Muscle layer of duodenum (tissue), 2 donors: ENCODE data around the gene TMEM38A.
"Not testable (repeated sequence)": the region's sequence is repeated elsewhere in the genome, so short reads cannot be mapped to it uniquely, and the experiment has no call there.

Source experiments
- H3K27ac ChIP-seq: one replicate; pipeline ENCODE4 v1.7.0; 2013; ENCODE audit warnings: mild to moderate bottlenecking, low read length
- H3K27me3 ChIP-seq: one replicate; pipeline ENCODE4 v1.7.0; 2013; ENCODE audit warnings: low read depth, mild to moderate bottlenecking, control low read depth, low read length
- H3K36me3 ChIP-seq, 2 donors: one replicate each; pipeline ENCODE4 v1.7.0; 2013; ENCODE audit warnings: low read length in 2 of 2, control low read depth in 1 of 2, mild to moderate bottlenecking in 1 of 2; ENCODE audit not compliant: insufficient read depth in 2 of 2, control insufficient read depth in 1 of 2
- H3K4me1 ChIP-seq, 2 donors: one replicate each; pipeline ENCODE4 v1.7.0; 2013; ENCODE audit warnings: low read length in 2 of 2, mild to moderate bottlenecking in 2 of 2, control low read depth in 1 of 2, moderate library complexity in 1 of 2; ENCODE audit not compliant: insufficient read depth in 2 of 2, control insufficient read depth in 1 of 2
- H3K4me3 ChIP-seq, 2 donors: one replicate each; pipeline ENCODE4 v1.7.0; 2013; ENCODE audit warnings: low read length in 2 of 2, low read depth in 1 of 2, mild to moderate bottlenecking in 1 of 2
- H3K9me3 ChIP-seq, 2 donors: one replicate each; pipeline ENCODE4 v1.7.0; 2013; ENCODE audit warnings: low read length in 2 of 2, control low read depth in 1 of 2, mild to moderate bottlenecking in 1 of 2; ENCODE audit not compliant: control insufficient read depth in 1 of 2
- donor health status: healthy.

TMEM38A gene

GRCh38 chr19:16659464-16659831 is 1.5 kb upstream of the TMEM38A start:
- H3K36me3 ChIP-seq, result peaks cover 29 to 36% of the 10 kb centered on the region in 2 donors
- H3K4me3 ChIP-seq, result peak overlapping the region; percentile 89 to 98
- H3K27ac ChIP-seq, result peak overlapping the region; percentile 85

DNA sequence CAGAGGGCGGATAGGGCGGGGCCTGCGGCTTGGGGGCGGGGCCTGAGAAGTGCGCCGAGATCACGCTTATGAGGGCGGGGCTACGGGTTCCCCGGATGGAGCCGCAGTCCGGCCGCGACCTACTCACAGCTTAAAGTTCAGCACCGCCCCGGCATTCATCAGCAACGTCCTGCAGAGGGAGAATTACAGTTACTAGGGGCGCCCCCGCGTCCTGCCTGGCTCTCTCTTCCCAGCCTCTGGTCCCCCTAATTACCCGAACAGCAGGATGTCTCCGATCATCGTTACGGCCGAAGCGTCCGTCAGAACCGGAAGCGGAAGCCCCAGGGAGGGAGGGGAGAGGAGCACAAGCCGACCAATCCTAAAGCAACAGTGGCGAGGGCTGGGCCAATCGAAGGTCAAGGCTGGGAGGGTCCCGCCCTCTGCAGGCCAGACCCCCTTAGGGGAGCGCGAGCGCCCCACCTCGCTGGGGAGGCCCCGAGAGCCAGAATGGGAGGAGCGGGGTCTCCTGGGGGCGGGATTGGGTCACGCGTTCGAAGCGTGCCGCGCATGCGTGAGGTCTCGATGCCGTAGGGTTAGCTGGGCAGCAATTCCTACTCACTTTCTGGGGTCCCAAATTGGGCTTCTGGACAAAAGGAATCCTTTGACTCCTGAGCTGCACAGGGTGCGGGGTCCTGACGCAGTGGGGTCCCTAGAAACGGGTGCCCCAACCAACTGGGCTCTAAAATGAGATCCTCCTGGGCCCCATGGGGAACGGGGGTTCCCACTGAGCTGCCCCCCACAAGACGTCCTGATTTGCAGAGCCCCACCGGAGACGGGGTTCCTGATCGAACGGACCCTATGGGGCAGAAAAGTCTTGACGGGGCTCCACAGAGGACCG is 869 bp upstream of the TMEM38A start, which contains the start of gene SMIM7:
Gene SMIM7, minus strand, starts transcription at position 313 of the 877 bp plus-strand sequence. Its CDS starts 34 bp downstream, at position 279.
- H3K4me1 ChIP-seq, result peaks cover 4 to 31% of the 10 kb centered on the region in 2 donors
- no peaks in the 10 kb centered on the region for H3K27me3 ChIP-seq
- H3K27ac ChIP-seq, result peak within 1 kb of the TSS; percentile 85
- peaks cover 24 to 30% of the 10 kb centered on the region in 2 donors for H3K36me3 ChIP-seq
- H3K4me3 ChIP-seq, result peak within 1 kb of the TSS; percentile 89 to 98
- no peaks in the 10 kb centered on the region for H3K9me3 ChIP-seq

More at GRCh38 chr19:16659464-16659831, 1.5 kb upstream of the TMEM38A start:
- no peaks in the 10 kb centered on the region for H3K27me3 ChIP-seq
- no peaks in the 10 kb centered on the region for H3K9me3 ChIP-seq
- peaks cover 4 to 31% of the 10 kb centered on the region in 2 donors for H3K4me1 ChIP-seq

GRCh38 chr19:16661480-16662034 is 618 bp downstream of the TMEM38A start:
- H3K27ac ChIP-seq, result no peak overlapping the region
- peaks cover 16 to 17% of the 10 kb centered on the region in 2 donors for H3K36me3 ChIP-seq
- H3K27me3 ChIP-seq, result no peaks in the 10 kb centered on the region
- H3K4me3 ChIP-seq, result peak overlapping the region; percentile 39 to 98
- H3K4me1 ChIP-seq, result peaks cover 4 to 31% of the 10 kb centered on the region in 2 donors
- H3K9me3 ChIP-seq, result no peaks in the 10 kb centered on the region

GRCh38 chr19:16668176-16668575 is 7.2 kb downstream of the TMEM38A start:
- Histone ChIP-seq H3K27me3 (no peaks in the 10 kb centered on the region), H3K27ac (no peak overlapping the region), H3K4me1 (no peaks in the 10 kb centered on the region), H3K36me3 (no peaks in the 10 kb centered on the region), H3K4me3 (no peak overlapping the region), H3K9me3 (no peaks in the 10 kb centered on the region)

- not testable (repeated sequence) for H3K27ac ChIP-seq, H3K9me3 ChIP-seq, H3K36me3 ChIP-seq, H3K4me3 ChIP-seq, H3K4me1 ChIP-seq, H3K27me3 ChIP-seq
Observed at GRCh38 chr19:16668702-16669101, 7.8 kb downstream of the TMEM38A start.

DNA sequence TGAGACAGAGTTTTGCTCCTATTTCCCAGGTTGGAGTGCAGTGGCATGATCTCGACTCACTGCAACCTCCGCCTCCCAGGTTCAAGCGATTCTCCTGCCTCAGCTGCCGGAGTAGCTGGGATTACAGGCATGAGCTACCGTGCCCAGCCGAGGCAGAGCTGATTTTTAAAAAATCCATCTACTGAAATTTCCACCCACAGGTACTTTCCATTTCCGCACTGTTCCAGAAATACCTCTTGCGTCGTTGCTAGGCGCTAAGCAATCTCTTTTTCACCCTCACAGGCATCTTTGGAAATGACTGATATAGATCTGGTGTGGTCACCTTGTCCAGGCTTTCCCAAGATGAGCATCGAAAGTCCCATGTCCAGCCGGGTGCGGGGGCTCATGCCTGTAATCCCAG is 9.4 kb downstream of the TMEM38A start:
- Histone ChIP-seq H3K27ac (no peak overlapping the region), H3K4me1 (no peaks in the 10 kb centered on the region), H3K27me3 (no peaks in the 10 kb centered on the region), H3K9me3 (no peaks in the 10 kb centered on the region), H3K36me3 (no peaks in the 10 kb centered on the region), H3K4me3 (no peak overlapping the region)

GRCh38 chr19:16671652-16672274 is 10.8 kb downstream of the TMEM38A start:
- no peak overlapping the region for H3K4me3 ChIP-seq
- H3K9me3 ChIP-seq, result no peaks in the 10 kb centered on the region
- no peak overlapping the region for H3K27ac ChIP-seq
- H3K4me1 ChIP-seq, result no peaks in the 10 kb centered on the region
- no peaks in the 10 kb centered on the region for H3K36me3 ChIP-seq
- H3K27me3 ChIP-seq, result no peaks in the 10 kb centered on the region

- no peaks in the 10 kb centered on the region for H3K4me1 ChIP-seq
- H3K9me3 ChIP-seq, result no peaks in the 10 kb centered on the region
- no peaks in the 10 kb centered on the region for H3K36me3 ChIP-seq
- no peaks in the 10 kb centered on the region for H3K27me3 ChIP-seq
- no peak overlapping the region for H3K4me3 ChIP-seq
- H3K27ac ChIP-seq, result no peak overlapping the region
Observed at GRCh38 chr19:16673231-16673630, 12.3 kb downstream of the TMEM38A start.

DNA sequence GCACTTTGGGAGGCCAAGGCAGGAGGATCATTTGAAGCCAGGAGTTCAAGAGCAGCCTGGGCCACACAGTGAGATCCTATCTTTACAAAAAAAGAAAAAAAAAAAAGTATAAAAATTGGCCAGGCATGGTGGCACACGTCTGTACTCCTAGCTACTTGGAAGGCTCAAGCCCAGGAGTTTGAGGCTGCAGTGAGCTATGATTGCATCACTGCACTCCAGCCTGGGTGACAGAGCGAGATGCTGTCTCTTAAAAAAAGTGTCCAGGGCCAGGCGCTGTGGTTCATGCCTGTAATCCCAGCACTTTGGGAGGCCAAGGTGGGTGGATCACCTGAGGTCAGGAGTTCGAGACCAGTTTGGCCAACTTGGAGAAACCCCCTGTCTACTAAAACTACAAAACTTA is 12.9 kb downstream of the TMEM38A start:
- not testable (repeated sequence) for H3K27ac ChIP-seq, H3K4me3 ChIP-seq, H3K27me3 ChIP-seq, H3K4me1 ChIP-seq, H3K36me3 ChIP-seq, H3K9me3 ChIP-seq

DNA sequence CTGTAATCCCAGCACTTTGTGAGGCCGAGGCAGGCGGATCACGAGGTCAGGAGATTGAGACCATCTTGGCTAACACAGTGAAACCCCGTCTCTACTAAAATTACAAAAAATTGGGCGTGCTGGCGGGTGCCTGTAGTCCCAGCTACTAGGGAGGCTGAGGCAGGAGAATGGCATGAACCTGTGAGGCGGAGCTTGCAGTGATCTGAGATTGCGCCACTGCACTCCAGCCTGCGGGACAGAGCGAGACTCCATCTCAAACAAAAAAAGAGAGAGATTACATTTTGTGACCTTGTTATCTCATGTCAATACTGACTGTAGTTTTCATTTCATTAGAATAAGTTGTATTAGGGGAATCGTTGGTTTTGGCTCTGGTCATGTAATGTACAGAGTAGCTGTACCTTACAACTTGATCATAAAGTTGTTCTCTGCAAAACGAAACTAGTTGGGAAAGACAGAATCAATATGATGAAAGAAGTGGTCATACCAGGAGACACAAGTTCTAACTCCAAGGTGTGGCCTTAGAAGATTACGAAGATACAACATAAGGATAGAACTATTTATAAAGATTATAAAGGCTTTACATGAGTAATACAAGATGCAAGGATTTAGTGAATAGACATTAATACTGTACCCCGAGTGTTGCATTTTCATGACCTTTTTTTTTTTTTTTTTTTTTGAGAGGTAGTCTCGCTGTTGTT is 15.3 kb downstream of the TMEM38A start:
- Histone ChIP-seq H3K27ac (no peak overlapping the region), H3K4me3 (no peak overlapping the region), H3K27me3 (no peaks in the 10 kb centered on the region), H3K9me3 (peaks cover 0 to 8% of the 10 kb centered on the region in 2 donors), H3K36me3 (peaks cover 0 to 10% of the 10 kb centered on the region in 2 donors), H3K4me1 (no peaks in the 10 kb centered on the region)

DNA sequence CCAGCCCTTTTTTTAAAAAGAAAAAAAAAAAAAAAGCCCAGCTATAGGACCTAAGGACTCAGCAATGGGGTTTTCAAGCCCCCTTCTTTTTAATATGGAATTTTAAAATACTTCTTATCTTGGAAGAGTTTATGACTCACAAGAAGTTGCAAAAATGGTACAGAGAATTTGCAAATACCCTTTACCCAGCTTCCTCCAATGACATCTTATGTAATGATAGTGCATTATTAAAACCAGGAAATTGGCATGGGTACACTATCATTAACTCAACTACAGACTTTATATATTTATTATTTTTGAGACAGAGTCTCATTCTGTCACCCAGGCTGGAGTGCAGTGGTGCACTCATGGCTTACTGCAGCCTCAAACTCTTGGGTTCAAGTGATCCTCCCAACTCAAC is 16.1 kb downstream of the TMEM38A start:
- no peaks in the 10 kb centered on the region for H3K27me3 ChIP-seq

More for the DNA sequence above, 16.1 kb downstream of the TMEM38A start:
- H3K27ac ChIP-seq, result no peak overlapping the region
- H3K4me1 ChIP-seq, result no peaks in the 10 kb centered on the region
- H3K36me3 ChIP-seq, result peaks cover 0 to 18% of the 10 kb centered on the region in 2 donors
- no peak overlapping the region for H3K4me3 ChIP-seq
- peaks cover 0 to 12% of the 10 kb centered on the region in 2 donors for H3K9me3 ChIP-seq
